Fibroblast of peridontal ligament (primary cell): ENCODE data around the gene GIT2.
"Not testable (repeated sequence)": the region's sequence is repeated elsewhere in the genome, so short reads cannot be mapped to it uniquely, and the experiment has no call there.

Experiments used
- DNase-seq: peaks from one replicate; pipeline ENCODE4 v3.0.0-alpha.2; 2010; ENCODE audit errors: extremely low read depth

Gene GIT2

GRCh38 chr12:109920261-109920780 lies 75.8 kb downstream of the GIT2 start:
- no peak for DNase-seq

DNA sequence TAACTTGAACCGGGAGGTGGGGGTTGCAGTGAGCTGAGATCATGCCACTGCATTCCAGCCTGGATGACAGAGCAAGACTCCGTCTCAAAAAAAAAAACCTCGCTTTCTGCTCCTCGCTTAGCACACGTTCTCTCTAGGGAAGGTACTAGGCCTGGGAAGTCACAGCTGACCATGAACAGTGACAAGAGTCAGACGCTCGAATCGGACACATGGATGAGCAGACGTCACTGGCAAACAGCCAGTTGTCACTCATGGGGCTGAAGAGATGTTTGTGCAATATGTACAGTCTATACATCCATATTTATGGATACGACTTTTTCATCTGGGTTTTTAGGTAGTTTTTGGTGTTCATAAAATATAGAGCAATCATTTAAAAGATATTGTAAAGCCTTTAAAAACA lies 76.7 kb downstream of the GIT2 start:
- DNase-seq = no peak

- no peak for DNase-seq
These were observed 80.1 kb downstream of the GIT2 start for GRCh38 chr12:109916045-109916444.

GRCh38 chr12:109915171-109916040 lies 80.8 kb downstream of the GIT2 start:
- no peak for DNase-seq

DNA sequence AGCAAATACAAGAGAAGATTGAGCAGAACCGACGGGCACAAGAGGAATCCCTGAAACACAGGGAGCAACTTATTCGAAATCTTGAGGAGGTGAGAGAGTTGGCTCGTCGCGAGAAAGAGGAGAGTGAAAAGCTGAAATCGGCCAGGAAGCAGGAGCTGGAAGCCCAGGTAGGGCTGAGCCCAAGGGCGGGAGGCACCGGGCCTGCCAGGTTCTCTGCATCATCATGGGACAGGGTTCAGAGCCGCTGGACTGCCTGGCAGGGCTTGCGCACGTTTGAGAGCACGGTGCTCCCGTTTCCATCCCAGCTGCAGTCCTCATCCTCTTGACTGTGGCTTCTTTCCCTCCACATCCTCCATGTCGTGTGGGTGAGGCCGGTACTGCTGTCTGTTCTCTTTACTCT lies 81.7 kb downstream of the GIT2 start:
- DNase-seq = no peak

DNA sequence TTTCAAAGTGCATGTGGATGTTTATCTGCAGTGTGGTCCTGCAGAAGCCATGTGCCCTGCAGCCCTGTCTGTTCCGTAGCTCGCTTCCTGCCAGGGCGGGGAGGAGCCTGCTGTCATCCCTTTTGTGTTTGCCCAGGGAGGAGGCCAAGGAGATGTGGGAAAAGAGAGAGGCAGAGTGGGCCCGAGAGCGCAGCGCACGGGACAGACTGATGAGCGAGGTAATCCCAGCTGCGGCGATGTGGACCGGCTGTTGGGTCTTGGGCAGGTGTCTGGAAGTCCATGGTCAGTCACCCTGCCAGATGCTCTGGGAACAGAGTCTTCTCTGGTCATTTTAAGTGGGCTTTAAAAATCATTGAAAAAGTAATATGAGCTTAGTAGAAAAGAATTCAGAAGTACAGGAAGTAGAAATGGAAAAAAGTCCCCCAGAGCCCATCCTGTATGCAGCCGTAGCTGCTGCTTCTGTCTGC lies 83.3 kb downstream of the GIT2 start:
- no peak for DNase-seq

GRCh38 chr12:109910969-109911348 lies 85.2 kb downstream of the GIT2 start:
- no peak for DNase-seq

DNA sequence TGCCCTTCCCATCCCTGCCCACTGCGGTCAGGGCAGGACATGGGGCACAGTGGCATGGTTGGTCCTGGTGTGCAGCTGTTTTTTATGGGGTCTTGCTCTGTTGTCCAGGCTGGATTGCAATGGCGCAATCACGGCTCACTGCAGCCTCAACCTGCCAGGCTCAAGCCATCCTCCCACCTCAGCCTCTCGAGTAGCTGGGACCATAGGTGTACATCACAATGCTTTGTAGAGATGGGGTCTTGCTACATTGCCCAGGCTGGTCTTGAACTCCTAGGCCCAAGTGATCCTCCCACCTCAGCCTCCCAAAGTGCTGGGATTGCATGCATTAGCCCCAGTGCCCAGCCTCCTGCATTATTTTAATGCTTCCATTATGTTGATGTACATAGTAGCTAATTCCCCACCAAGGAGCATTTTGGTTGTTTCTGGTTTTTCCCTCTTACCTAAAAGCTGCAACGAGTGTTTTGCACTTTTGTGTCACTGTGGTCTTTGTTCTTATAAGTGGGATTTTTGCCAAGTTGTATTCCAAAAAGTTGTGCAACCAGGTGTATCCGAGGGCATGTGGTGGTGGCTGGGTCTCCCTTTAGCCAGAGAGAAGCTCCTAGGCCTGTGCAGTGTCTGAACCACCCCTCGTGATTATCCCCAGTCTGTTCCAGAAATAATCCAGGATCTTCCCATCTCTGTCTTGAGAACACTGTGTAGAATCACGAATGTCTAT lies 85.8 kb downstream of the GIT2 start:
- DNase-seq = no peak

DNA sequence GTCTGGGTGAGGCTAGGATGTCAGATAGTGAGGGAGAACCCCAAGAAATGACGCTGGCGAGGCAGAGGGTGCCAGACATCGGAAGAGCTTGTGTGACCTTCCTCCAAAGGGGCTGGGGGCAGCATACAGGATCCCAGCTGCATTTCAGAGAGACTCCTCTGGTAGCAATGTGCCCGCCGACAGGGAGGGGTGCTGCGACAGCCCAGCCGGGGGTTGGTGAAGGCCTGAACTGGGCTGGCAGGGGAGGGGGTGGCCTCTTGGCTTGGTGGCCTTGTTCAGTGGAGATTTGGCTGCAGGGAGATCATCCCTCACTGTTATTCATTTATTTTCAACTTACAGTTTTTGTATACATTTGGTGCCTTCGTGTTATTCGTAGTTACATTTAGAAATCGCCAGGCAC lies 90.9 kb downstream of the GIT2 start:
- no peak for DNase-seq

GRCh38 chr12:109902891-109903418 lies 93.2 kb downstream of the GIT2 start:
- DNase-seq = no peak

GRCh38 chr12:109900752-109901580 lies 95.2 kb downstream of the GIT2 start:
- DNase-seq = no peak

GRCh38 chr12:109899783-109900751 lies 96.1 kb downstream of the GIT2 start, which contains the start of gene TCHP:
TCHP (plus strand) TSS chr12:109900274; CDS start chr12:109903027, 2,753 bp downstream.
- DNase-seq = peak; percentile 87

DNA sequence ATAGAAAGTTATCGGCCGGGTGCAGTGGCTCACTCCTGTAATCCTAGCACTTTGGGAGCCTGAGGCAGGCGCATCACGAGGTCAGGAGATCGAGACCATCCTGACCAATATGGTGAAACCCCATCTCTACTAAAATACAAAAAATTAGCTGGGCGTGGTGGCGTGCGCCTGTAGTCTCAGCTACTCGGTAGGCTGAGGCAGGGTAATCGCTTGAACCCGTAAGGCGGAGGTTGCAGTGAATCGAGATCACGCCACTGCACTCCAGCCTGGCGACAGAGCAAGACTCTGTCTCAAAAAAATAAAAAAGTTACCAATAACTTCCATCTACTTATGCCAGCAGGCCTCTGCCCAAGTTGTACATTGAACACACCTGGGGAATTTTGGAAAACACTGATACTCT lies 96.8 kb downstream of the GIT2 start:
- not testable (repeated sequence) for DNase-seq

- DNase-seq = no peak
These were observed 99.1 kb downstream of the GIT2 start for GRCh38 chr12:109897029-109897428.

- DNase-seq = no peak
These were observed 100.0 kb downstream of the GIT2 start for GRCh38 chr12:109896188-109896587.

GRCh38 chr12:109894939-109895338 lies 101.2 kb downstream of the GIT2 start:
- DNase-seq = no peak

- no peak for DNase-seq
These were observed 102.7 kb downstream of the GIT2 start for GRCh38 chr12:109893261-109893995.

DNA sequence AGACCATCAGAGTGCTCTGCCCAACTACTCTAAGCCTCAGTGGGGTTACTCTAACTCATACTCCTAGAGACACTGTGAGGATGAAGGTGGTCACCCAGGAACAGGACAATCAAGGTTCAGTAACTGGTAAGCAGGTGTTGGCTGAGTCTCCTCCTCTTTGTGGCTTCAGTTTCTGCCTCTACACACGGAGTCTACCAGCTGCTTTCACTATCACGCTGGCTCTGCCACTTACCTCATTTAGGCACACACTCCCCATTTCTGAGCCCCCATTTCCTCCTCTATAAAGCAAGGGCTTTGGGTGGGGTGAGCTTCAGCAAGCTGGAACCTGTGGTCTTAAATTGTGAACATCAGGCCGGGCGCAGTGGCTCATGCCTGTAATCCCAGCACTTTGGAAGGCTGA lies 103.4 kb downstream of the GIT2 start:
- no peak for DNase-seq

GRCh38 chr12:109892165-109892715 lies 103.9 kb downstream of the GIT2 start:
- DNase-seq = no peak
